ENCODE data around the gene PRR5.
A peak's percentile ranks its signal among the peaks of the same experiment; 100 is the strongest.
"Not testable (repeated sequence)": the region's sequence is repeated elsewhere in the genome, so short reads cannot be mapped to it uniquely, and the experiment has no call there.

The PRR5 gene

DNA sequence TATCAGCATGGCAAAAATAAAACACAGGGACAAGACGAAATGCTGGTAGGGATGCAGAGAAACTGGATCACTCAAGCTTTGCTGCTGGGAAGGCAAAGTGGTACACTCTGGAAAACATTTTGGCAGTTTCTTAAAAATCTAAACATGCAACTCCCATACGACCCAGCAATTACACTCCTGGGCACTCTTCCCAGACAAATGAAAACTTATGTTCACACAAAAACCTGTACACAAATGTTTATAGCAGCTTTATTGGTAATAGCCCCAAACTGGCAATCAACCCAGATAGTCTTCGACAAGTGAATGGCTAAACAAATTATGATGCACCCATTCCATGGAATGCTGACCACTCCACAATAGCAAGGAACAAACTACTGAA is 35.8 kb upstream of the PRR5 start:
- H3K4me3 ChIP-seq (ENCODE audit: low read length), result no peak overlapping the region
- peaks cover 37% of the 10 kb centered on the region for H3K27me3 ChIP-seq (ENCODE audit: insufficient read depth, low read length)
- H3K9me3 ChIP-seq (ENCODE audit: insufficient read depth, low read depth, low read length), result no peaks in the 10 kb centered on the region
- no peaks in the 10 kb centered on the region for H3K4me1 ChIP-seq (ENCODE audit: insufficient read depth, low read length)
- no peak overlapping the region for H3K27ac ChIP-seq (ENCODE audit: low read length)
- H3K36me3 ChIP-seq (ENCODE audit: insufficient read depth, low read depth, low read length), result no peaks in the 10 kb centered on the region
- H3K9ac ChIP-seq (ENCODE audit: low read depth, low read length), result no peak overlapping the region

DNA sequence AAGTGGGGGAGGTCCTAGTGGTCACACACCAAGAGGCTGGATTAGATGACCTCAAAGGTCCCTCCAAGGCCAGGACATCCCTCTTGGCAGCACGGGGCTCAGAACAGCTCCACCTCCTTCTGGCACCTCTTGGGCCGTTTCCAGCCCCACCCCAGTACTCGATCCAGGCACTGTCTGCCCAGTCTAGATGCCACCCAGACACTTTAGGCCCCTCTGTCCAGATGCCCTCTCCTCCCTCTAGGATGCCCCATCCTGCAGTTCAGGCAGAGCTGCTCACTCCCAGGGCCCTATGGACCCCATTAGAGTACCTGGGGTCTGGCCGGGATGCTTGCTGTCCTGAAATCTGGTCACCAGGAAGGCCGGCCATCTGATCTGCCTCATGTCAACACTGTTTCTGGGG is 34.7 kb upstream of the PRR5 start:
- no peak overlapping the region for H3K4me3 ChIP-seq (ENCODE audit: low read length)
- H3K4me1 ChIP-seq (ENCODE audit: insufficient read depth, low read length), result no peaks in the 10 kb centered on the region
- no peak overlapping the region for H3K27ac ChIP-seq (ENCODE audit: low read length)
- H3K9me3 ChIP-seq (ENCODE audit: insufficient read depth, low read depth, low read length), result no peaks in the 10 kb centered on the region
- peaks cover 37% of the 10 kb centered on the region for H3K27me3 ChIP-seq (ENCODE audit: insufficient read depth, low read length)
- H3K9ac ChIP-seq (ENCODE audit: low read depth, low read length), result no peak overlapping the region
- H3K36me3 ChIP-seq (ENCODE audit: insufficient read depth, low read depth, low read length), result no peaks in the 10 kb centered on the region

DNA sequence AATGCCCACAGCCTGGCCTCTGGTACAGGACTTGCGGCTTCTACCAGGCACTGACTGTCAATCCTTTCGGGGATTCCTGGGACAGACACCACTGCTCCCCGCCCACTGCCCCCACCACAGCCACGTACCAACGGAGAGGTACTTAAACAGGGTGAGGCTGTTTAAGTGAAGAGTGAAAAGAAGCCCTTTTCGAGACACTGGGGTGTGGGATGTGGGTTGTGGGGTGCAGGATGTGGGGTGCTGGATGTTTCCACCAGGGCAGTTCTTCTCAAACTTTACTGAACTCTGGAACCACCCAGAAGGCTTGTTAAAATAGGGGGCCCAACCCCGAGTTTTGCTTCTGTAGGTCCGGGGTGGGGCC is 34.2 kb upstream of the PRR5 start:
- H3K27ac ChIP-seq (ENCODE audit: low read length), result no peak overlapping the region
- H3K9ac ChIP-seq (ENCODE audit: low read depth, low read length), result no peak overlapping the region
- H3K27me3 ChIP-seq (ENCODE audit: insufficient read depth, low read length), result peaks cover 37% of the 10 kb centered on the region
- H3K4me1 ChIP-seq (ENCODE audit: insufficient read depth, low read length), result no peaks in the 10 kb centered on the region
- no peaks in the 10 kb centered on the region for H3K9me3 ChIP-seq (ENCODE audit: insufficient read depth, low read depth, low read length)
- H3K4me3 ChIP-seq (ENCODE audit: low read length), result peak overlapping the region; percentile 69
- no peaks in the 10 kb centered on the region for H3K36me3 ChIP-seq (ENCODE audit: insufficient read depth, low read depth, low read length)

DNA sequence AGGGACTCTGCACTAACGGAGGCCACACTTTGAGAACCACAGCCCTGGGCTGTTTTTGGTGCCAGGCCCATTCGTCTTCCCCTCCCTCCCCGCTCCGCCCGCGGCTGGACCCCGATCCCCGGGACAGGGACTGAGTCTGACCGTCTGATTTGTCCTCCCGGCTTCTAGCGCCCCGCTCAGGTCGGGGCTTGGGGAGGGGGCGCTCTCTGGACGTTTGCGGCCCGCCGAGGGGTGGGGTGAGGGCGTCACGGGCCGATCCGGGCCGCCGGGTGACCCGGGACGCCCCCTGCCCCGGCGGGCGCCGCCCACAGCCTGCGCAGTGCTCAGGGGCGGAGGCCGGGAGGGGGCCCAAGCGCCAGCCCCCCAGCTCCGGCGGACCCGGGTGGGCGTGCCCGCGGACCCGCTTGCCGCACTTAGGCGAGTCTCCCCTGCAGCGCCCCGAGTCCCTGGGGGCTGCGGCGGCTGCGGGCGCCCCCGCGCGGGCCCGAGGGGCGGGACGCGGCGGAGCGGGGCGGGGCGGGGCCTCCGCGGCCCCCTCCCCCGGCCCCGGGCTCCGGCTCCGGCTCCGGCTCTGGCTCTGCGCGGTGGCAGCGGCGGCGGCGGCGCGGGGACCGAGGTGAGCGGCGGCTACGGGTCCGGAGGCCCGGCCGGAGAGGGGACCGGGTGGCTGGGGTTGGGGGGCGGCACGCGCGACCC is 33.7 kb upstream of the PRR5 start:
- Histone ChIP-seq H3K4me3 (ENCODE audit: low read length) (peak overlapping the region; percentile 69), H3K9ac (ENCODE audit: low read depth, low read length) (no peak overlapping the region), H3K27me3 (ENCODE audit: insufficient read depth, low read length) (peaks cover 37% of the 10 kb centered on the region), H3K36me3 (ENCODE audit: insufficient read depth, low read depth, low read length) (no peaks in the 10 kb centered on the region), H3K9me3 (ENCODE audit: insufficient read depth, low read depth, low read length) (no peaks in the 10 kb centered on the region), H3K27ac (ENCODE audit: low read length) (no peak overlapping the region), H3K4me1 (ENCODE audit: insufficient read depth, low read length) (no peaks in the 10 kb centered on the region)

DNA sequence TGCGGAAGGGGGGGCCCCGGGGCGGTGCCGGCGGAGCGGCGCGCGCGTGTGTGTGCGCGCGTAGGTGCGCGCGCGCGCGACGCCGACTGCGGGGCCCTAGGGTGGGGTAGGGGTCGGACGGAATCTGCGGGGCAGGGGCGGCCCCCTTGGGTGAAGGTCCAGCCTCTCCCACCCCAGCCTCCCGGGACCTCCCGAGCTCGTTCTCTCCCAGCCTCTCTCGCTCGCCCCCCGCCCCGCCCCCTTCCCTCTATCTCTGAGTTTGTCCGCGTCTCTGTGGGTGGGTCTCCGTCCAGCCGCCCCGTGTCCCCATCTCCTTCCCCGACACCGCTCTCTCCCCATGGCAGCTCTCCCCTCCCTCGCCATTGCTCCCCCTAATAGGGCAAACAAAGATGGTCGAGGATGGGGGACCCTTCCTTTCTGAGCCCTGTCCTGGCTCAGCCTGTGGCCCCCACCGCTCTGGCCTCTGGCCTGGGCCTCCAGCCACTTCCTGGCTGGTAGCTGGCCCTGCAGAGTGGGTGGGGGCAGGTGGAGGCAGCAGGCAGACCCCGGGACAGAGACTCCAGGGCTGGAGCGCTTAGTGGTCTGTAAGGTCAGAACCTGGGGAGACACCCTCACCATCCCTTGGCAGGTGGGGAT is 33.0 kb upstream of the PRR5 start:
- Histone ChIP-seq H3K9me3 (ENCODE audit: insufficient read depth, low read depth, low read length) (no peaks in the 10 kb centered on the region), H3K4me3 (ENCODE audit: low read length) (peak overlapping the region; percentile 58; the same call in 1 of the 2 replicates), H3K36me3 (ENCODE audit: insufficient read depth, low read depth, low read length) (no peaks in the 10 kb centered on the region), H3K27me3 (ENCODE audit: insufficient read depth, low read length) (peaks cover 37% of the 10 kb centered on the region), H3K4me1 (ENCODE audit: insufficient read depth, low read length) (no peaks in the 10 kb centered on the region), H3K27ac (ENCODE audit: low read length) (no peak overlapping the region), H3K9ac (ENCODE audit: low read depth, low read length) (no peak overlapping the region)

DNA sequence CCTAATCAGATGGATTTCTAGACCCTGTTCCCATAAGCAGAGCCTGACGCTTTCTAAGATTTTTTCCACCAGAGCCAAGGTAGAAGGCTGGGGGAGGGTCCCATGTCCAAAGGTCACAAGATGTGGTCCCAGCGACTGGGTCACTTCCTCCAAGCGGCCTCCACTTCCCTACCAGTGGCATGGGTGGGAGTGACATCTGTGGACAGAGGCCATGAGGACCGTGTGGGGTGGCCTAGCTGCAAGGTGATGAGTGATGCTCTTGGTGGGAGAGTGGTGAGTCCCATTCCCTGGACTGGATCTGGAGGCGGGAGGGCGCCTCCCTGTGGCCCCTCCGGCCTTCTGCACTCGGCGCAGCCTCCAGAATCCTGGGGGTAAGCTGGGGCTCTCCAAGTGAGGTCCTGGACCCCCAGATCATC is 32.4 kb upstream of the PRR5 start:
- Histone ChIP-seq H3K4me1 (ENCODE audit: insufficient read depth, low read length) (no peaks in the 10 kb centered on the region), H3K36me3 (ENCODE audit: insufficient read depth, low read depth, low read length) (no peaks in the 10 kb centered on the region), H3K9me3 (ENCODE audit: insufficient read depth, low read depth, low read length) (no peaks in the 10 kb centered on the region), H3K4me3 (ENCODE audit: low read length) (peak overlapping the region; percentile 58; the same call in 1 of the 2 replicates), H3K27me3 (ENCODE audit: insufficient read depth, low read length) (peaks cover 37% of the 10 kb centered on the region), H3K27ac (ENCODE audit: low read length) (no peak overlapping the region), H3K9ac (ENCODE audit: low read depth, low read length) (no peak overlapping the region)

DNA sequence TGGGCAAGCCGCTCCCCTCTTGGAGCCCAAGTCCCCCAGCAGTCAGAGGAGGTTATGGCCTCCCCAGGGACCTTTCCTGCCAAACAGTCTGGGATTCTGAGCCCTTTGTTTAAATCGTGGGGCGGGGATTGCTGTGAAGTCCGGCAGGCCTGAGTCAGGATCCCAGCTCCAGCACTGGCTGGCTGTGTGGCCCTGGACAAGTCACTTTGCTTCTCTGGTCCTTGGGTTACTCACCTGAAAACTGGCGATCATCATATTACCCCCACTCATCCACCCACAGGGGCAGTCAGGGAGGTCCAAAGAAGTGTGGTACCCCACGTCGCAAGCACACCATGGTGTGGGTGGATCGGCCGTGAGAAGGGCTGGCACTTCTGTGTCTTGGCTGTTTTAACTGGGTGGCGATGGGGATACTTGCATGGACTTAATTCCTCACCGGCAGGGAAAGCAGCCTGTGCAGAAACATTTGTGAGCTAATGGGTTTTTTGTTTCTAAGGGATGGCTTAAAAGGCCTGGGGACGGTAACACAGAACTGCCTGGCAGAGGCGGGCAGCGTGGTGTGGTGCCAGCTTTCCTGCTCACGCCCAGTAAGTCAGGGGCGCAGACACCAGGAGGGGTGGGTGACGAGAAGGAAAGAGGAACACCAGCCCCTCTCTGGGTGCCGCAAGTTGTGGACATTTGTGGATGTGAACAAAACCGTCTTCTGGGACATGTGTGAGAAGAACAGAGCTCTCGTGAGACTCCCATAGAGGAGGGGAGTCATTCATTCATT is 31.6 kb upstream of the PRR5 start:
- no peaks in the 10 kb centered on the region for H3K9me3 ChIP-seq (ENCODE audit: insufficient read depth, low read depth, low read length)
- peaks cover 37% of the 10 kb centered on the region for H3K27me3 ChIP-seq (ENCODE audit: insufficient read depth, low read length)
- H3K4me3 ChIP-seq (ENCODE audit: low read length), result no peak overlapping the region
- no peak overlapping the region for H3K9ac ChIP-seq (ENCODE audit: low read depth, low read length)
- no peaks in the 10 kb centered on the region for H3K4me1 ChIP-seq (ENCODE audit: insufficient read depth, low read length)
- H3K36me3 ChIP-seq (ENCODE audit: insufficient read depth, low read depth, low read length), result no peaks in the 10 kb centered on the region
- H3K27ac ChIP-seq (ENCODE audit: low read length), result no peak overlapping the region

DNA sequence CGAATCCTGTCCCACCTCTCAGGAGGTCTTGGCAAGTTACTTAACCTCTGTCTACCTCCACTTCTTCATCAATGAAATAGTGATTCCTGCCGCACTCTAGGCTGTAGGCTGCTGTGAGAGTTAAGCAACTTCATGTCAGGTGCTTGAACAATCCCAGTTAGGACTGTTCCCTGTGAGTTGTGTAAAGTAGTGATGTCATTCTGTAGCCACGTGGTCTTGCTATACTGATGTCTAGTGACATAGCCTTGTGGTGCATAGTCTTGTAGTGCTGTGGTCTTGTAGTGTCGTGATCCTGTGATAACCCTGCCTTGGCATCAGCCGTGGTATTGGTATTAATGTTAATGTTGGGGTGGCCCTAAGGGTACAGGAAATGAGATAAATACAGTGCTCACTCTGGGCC is 30.3 kb upstream of the PRR5 start:
- H3K27me3 ChIP-seq (ENCODE audit: insufficient read depth, low read length), result peaks cover 29% of the 10 kb centered on the region
- H3K9ac ChIP-seq (ENCODE audit: low read depth, low read length), result no peak overlapping the region
- H3K4me1 ChIP-seq (ENCODE audit: insufficient read depth, low read length), result no peaks in the 10 kb centered on the region
- H3K36me3 ChIP-seq (ENCODE audit: insufficient read depth, low read depth, low read length), result no peaks in the 10 kb centered on the region
- H3K27ac ChIP-seq (ENCODE audit: low read length), result no peak overlapping the region
- H3K4me3 ChIP-seq (ENCODE audit: low read length), result no peak overlapping the region
- H3K9me3 ChIP-seq (ENCODE audit: insufficient read depth, low read depth, low read length), result no peaks in the 10 kb centered on the region

DNA sequence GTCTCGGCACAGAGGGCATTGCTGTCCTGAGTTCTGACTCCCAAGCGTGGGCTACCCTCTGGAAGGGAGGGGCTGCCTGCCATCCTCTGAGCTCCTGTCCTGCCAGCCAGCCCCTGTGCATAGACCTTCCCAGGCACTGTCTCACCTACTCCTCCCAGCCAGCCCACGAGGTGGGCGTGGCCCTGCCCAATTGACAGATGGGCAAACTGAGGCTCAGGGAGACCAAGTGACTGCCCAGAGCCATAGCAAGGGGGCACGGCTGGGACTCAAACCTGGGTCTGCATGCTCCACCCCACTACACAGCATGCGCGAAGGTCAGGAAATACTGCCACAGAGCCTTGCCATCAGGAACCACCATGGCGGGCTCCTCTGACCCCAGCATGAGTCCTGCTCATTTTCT is 29.4 kb upstream of the PRR5 start:
- Histone ChIP-seq H3K4me1 (ENCODE audit: insufficient read depth, low read length) (0 out of 2 replicates have a peak, but pooled peaks cover 4% of the 10 kb centered on the region), H3K4me3 (ENCODE audit: low read length) (no peak overlapping the region), H3K9me3 (ENCODE audit: insufficient read depth, low read depth, low read length) (no peaks in the 10 kb centered on the region), H3K9ac (ENCODE audit: low read depth, low read length) (no peak overlapping the region), H3K27ac (ENCODE audit: low read length) (no peak overlapping the region), H3K27me3 (ENCODE audit: insufficient read depth, low read length) (peaks cover 20% of the 10 kb centered on the region), H3K36me3 (ENCODE audit: insufficient read depth, low read depth, low read length) (no peaks in the 10 kb centered on the region)

DNA sequence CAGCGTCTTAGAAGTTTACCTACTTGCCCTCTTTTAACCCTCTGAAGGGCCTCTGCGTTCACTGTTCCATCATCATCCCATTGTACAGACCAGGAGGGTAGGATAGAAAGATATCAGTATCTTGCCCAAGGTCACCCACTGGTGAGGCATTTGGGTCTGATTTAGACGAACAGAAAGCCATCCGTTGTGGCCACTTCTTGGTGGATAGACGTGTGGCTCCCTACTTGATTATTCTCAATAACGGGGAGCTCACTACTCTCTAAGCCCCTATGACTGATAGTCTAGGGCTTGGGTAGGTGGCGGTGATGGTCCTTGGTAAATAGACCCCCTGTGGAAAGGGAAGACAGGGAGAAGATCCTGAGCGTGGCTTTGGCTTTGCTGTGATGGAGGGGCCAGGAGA is 28.6 kb upstream of the PRR5 start:
- Histone ChIP-seq H3K9me3 (ENCODE audit: insufficient read depth, low read depth, low read length) (no peaks in the 10 kb centered on the region), H3K27ac (ENCODE audit: low read length) (no peak overlapping the region), H3K4me3 (ENCODE audit: low read length) (no peak overlapping the region), H3K9ac (ENCODE audit: low read depth, low read length) (no peak overlapping the region), H3K27me3 (ENCODE audit: insufficient read depth, low read length) (peaks cover 16% of the 10 kb centered on the region), H3K4me1 (ENCODE audit: insufficient read depth, low read length) (0 out of 2 replicates have a peak, but pooled peaks cover 4% of the 10 kb centered on the region), H3K36me3 (ENCODE audit: insufficient read depth, low read depth, low read length) (no peaks in the 10 kb centered on the region)

DNA sequence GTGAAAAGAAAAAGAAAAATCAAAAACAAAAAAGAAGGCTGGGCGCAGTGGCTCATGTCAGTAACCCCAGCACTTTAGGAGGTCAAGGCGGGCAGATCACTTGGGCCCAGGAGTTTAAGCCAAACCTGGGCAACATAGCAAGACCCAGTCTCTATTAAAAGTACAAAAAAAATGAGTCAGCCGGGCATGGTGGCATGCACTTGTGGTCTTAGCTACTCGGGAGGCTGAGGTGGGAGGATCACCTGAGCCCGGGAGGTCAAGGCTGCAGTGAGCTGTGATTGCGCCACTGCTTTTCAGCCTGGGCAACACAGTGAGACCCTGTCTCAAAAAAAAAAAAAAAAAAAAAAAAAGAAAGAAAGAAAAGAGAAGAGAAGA is 26.0 kb upstream of the PRR5 start:
- H3K4me1 ChIP-seq (ENCODE audit: insufficient read depth, low read length), result not testable (repeated sequence)

More for the DNA sequence above, 26.0 kb upstream of the PRR5 start:
- H3K9ac ChIP-seq (ENCODE audit: low read depth, low read length); H3K27me3 ChIP-seq (ENCODE audit: insufficient read depth, low read length); H3K4me3 ChIP-seq (ENCODE audit: low read length); H3K36me3 ChIP-seq (ENCODE audit: insufficient read depth, low read depth, low read length); H3K9me3 ChIP-seq (ENCODE audit: insufficient read depth, low read depth, low read length); H3K27ac ChIP-seq (ENCODE audit: low read length): not testable (repeated sequence)
